Neural crest cell (in vitro differentiated cells): ENCODE data around the gene ASB12. TPM values are rescaled to one million over a fixed set of nuclear protein-coding genes. Genes with fewer than 3 reads are reported as not detected.

ENCODE experiments used
- DNase-seq: peaks from one replicate; pipeline ENCODE4 v3.0.0; 2021; ENCODE audit warnings: low read depth, mixed read lengths, low spot score
- H3K27ac Mint-ChIP-seq: one replicate; pipeline ENCODE4 v1.8.0; 2021; ENCODE audit warnings: mild to moderate bottlenecking, mixed read lengths; ENCODE audit not compliant: unreplicated experiment
- H3K27me3 Mint-ChIP-seq: 2 replicates; pipeline ENCODE4 v1.8.0; 2021; ENCODE audit warnings: low read depth, mild to moderate bottlenecking, mixed read lengths
- H3K36me3 Mint-ChIP-seq: 2 replicates; pipeline ENCODE4 v1.8.0; 2021; ENCODE audit warnings: low read depth, mild to moderate bottlenecking, mixed read lengths
- H3K4me1 Mint-ChIP-seq: 2 replicates; pipeline ENCODE4 v1.8.0; 2021; ENCODE audit warnings: mixed read lengths
- H3K4me3 Mint-ChIP-seq: one replicate; pipeline ENCODE4 v1.8.0; 2021; ENCODE audit warnings: mild to moderate bottlenecking, mixed read lengths
- H3K9me3 Mint-ChIP-seq: 2 replicates; pipeline ENCODE4 v1.8.0; 2021; ENCODE audit warnings: mixed read lengths
- CTCF ChIP-seq: fragments of 200-600 bp; sonication (generic); conservative IDR thresholded peaks from 2 replicates; pipeline ENCODE4 v1.5.0; 2021; ENCODE audit warnings: antibody characterized with exemption, mild to moderate bottlenecking
- total RNA-seq: library from RNA; stranded (reverse); gene quantifications from 2 replicates; pipeline ENCODE4 v1.2.1, GENCODE V29; 2021

Gene ASB12
- total RNA-seq, 1 donor from 2014 or later, result 0.61 TPM

- H3K27me3 Mint-ChIP-seq, result no peaks in the 10 kb centered on the region
- no peak for TF ChIP-seq CTCF
- H3K4me3 Mint-ChIP-seq, result no peak overlapping the region
- H3K36me3 Mint-ChIP-seq, result peaks cover 11% of the 10 kb centered on the region
- no peaks in the 10 kb centered on the region for H3K4me1 Mint-ChIP-seq
- no peak overlapping the region for H3K27ac Mint-ChIP-seq
- no peak for DNase-seq
- peaks cover 3% of the 10 kb centered on the region for H3K9me3 Mint-ChIP-seq
These were observed 39.0 kb downstream of the ASB12 start for GRCh38 chrX:64191281-64192010.

GRCh38 chrX:64190136-64190740, 40.2 kb downstream of the ASB12 start:
- TF ChIP-seq CTCF, result no peak
- H3K27me3 Mint-ChIP-seq, result no peaks in the 10 kb centered on the region
- peaks cover 3% of the 10 kb centered on the region for H3K9me3 Mint-ChIP-seq
- H3K4me1 Mint-ChIP-seq, result no peaks in the 10 kb centered on the region
- DNase-seq, result no peak
- peaks cover 11% of the 10 kb centered on the region for H3K36me3 Mint-ChIP-seq
- H3K27ac Mint-ChIP-seq, result no peak overlapping the region
- H3K4me3 Mint-ChIP-seq, result no peak overlapping the region

DNA sequence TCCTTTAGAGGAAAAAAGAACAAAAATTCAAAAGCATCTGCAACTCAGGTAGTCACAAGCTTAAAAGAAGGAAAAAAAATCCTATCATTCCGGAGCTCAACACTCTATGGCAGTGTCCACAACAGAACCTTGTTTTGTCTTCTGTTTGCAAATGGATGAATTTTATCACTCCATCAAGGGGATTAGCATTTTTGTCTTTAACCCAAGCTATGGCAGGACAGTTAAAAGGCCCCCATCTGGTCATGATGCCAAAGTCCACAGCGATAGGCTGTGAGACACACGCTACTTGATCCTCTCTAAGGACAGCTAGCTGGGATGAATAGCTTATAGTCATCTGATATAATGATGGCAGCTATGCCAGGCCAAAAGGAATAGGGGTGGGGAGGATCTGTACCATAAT, 41.5 kb downstream of the ASB12 start:
- no peak for DNase-seq
- Mint-ChIP-seq H3K4me3 (no peak overlapping the region), H3K4me1 (no peaks in the 10 kb centered on the region), H3K36me3 (peaks cover 11% of the 10 kb centered on the region), H3K27ac (no peak overlapping the region), H3K27me3 (no peaks in the 10 kb centered on the region), H3K9me3 (no peaks in the 10 kb centered on the region)
- TF ChIP-seq CTCF, result no peak

DNA sequence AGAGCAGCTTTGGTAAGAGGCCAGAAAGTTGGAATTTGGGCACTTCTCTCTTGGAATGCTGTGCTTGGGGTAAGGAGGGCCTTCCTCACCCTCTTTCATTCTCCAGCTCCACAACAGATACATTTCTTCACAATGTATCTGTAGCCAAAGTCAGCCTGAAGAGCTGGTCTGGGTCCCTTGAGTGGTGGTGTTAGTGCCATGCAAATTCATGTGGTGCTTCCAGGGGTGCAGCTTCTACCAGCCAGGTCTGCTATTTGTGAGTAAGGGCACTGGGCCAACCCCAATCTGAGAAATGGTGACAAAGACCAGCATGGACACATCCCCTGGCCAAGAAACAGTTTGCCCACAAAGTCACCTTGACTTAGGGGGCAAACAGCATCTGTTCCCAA, 42.7 kb downstream of the ASB12 start:
- no peak overlapping the region for H3K27ac Mint-ChIP-seq
- H3K9me3 Mint-ChIP-seq, result no peaks in the 10 kb centered on the region

More for the DNA sequence above, 42.7 kb downstream of the ASB12 start:
- no peaks in the 10 kb centered on the region for H3K4me1 Mint-ChIP-seq
- DNase-seq, result no peak
- H3K36me3 Mint-ChIP-seq, result peaks cover 9% of the 10 kb centered on the region
- H3K27me3 Mint-ChIP-seq, result no peaks in the 10 kb centered on the region
- TF ChIP-seq CTCF, result no peak
- H3K4me3 Mint-ChIP-seq, result no peak overlapping the region
